Raji (cell line): Measurements from ENCODE around the gene MRAP.

Experiments
- POLR2A ChIP-seq: IDR thresholded peaks from 2 replicates; pipeline ENCODE4 v1.6.1; 2011; ENCODE audit warnings: low read depth, low read length, control low read depth; ENCODE audit not compliant: insufficient read depth

Gene MRAP

GRCh38 chr21:32281531-32281930, 17.1 kb upstream of the MRAP start:
- no peak for TF ChIP-seq POLR2A

GRCh38 chr21:32282992-32283391, 15.7 kb upstream of the MRAP start:
- TF ChIP-seq POLR2A = no peak

DNA sequence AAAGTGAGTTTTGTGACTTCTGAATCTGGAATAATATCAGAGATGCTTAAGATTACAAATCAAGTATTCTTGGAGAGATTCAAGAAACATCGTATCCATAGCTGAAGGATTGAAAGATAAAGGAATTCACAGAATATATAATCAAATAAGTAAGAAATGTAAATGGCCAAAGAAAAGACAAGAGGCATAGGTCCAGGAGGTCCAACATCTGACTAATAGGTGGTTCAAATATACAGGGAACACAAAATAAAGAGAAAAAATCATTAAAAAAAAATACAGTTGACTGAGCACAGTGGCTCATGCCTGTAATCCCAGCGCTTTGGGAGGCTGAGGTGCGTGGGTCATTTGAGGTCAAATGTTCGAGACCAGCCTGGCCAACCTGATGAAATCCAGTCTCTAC, 13.2 kb upstream of the MRAP start:
- no peak for TF ChIP-seq POLR2A

DNA sequence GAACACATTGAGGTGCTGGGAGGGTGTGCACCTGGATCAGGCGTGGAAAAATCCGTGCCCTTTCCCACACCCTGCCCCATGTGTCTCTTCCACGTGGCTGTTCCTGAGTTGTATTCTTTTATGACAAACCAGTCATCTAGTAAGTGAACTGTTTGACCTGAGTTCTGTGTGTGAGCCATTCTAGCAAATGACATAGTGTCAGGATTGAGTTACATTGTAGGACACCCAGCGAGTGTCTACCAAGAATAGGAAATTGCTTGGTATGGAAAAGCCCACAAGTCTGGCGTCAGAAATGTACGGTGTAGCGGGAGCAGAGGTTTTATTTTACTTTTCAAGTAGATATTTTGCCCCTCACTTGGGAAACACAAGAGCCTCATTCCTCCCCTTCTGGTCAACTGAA, 1.2 kb upstream of the MRAP start:
- no peak for TF ChIP-seq POLR2A

DNA sequence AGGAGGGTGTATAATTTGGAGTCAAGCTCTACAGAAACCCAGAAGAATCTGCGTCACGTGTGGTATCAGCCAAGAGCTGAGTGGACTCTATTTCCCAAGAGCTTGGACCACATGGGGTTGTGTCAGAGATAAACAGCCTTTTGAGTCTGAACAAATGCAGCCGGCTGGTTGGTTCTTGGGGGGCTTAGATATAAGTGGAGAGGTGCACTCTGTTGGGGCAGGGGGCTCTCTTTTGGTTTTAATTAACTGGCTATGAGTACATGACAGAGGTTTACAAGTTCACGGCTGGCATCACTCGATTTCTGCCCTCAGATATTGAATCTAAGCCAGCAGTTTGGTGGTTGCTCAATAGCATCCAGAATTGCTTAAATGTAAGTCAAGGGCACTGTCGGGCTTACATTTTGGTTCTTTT, 501 bp upstream of the MRAP start:
- TF ChIP-seq POLR2A = no peak

GRCh38 chr21:32299695-32300094, 1.0 kb downstream of the MRAP start:
- no peak for TF ChIP-seq POLR2A

DNA sequence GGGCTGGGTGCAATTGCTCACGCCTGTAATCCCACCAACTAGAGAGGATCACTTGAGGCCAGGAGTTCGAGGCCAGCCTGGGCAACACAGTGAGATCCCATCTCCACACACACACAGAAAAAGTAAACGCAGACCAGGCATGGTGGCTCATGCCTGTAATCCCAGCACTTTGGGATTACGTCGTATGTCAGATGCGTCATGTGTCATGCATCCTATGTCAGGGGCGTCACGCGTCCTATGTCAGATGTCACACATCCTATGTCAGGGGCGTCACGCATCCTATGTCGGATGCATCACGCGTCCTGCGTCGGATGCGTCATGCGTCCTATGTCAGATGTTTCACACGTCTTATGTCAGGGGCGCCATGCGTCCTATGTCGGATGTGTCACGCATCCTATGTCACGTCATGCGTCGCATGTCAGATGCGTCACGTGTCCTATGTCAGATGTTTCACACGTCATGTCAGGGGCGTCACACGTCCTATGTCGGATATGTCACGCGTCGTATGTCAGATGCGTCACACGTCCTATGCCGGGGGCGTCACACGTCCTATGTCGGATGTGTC, 1.5 kb downstream of the MRAP start:
- TF ChIP-seq POLR2A = no peak

- TF ChIP-seq POLR2A = no peak
These were observed 2.9 kb downstream of the MRAP start for GRCh38 chr21:32301596-32301995.

GRCh38 chr21:32302560-32302959, 3.9 kb downstream of the MRAP start:
- no peak for TF ChIP-seq POLR2A

- TF ChIP-seq POLR2A = no peak
These were observed 4.7 kb downstream of the MRAP start for GRCh38 chr21:32303385-32303784.

DNA sequence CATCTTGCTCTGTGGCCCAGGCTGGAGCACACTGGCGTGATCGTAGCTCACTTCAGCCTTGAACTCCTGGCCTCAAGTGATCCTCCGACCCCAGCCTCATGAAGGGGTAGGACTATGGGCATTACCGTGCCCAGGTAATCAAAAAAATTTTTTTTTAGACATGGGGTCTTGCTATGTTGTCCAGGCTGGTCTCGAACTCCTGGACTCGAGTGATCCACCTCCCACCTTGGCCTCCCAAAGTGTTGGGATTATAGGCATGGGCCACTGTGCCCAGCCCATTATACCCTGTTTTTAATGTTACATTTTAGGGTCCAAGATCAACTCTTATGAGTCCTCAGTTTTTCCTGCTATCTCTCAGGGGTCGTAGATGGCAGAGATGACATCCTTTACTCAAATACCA, 6.3 kb downstream of the MRAP start:
- TF ChIP-seq POLR2A = no peak

- no peak for TF ChIP-seq POLR2A
These were observed 7.5 kb downstream of the MRAP start for GRCh38 chr21:32306021-32306780.

- TF ChIP-seq POLR2A = no peak
These were observed 9.1 kb downstream of the MRAP start for GRCh38 chr21:32307706-32308105.

GRCh38 chr21:32308696-32309095, 10.0 kb downstream of the MRAP start:
- TF ChIP-seq POLR2A = no peak

- no peak for TF ChIP-seq POLR2A
These were observed 11.3 kb downstream of the MRAP start for GRCh38 chr21:32309906-32310460.

- TF ChIP-seq POLR2A = no peak
These were observed 13.0 kb downstream of the MRAP start for GRCh38 chr21:32311621-32312020.
